ENCODE measurements around the gene NUP188. TPM values are rescaled to one million over a fixed set of nuclear protein-coding genes. Genes with fewer than 3 reads are reported as not detected.
A peak's percentile ranks its signal among the peaks of the same experiment; 100 is the strongest.

NUP188 gene
- total RNA-seq, 1 donor from 2014 or later = 103 TPM

DNA sequence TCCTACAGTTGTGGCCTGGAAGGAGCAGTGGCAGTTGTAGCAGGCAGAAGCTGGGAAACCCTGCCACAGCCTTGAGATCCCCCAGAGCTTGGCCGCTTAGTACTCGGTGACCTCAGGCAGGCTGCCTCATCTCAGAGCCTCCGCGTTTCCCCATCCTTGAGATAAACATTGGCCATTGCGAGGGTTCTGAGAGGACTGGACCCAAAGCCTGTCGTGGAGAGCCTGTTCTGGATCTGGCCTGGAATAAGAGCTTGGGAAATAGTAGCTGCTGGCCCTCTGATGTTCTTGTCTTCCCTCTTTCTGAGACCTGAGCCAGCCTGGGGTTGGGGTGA is 90.2 kb downstream of the NUP188 start:
- Mint-ChIP-seq H3K4me3 (peak overlapping the region; percentile 96), H3K27me3 (no peaks in the 10 kb centered on the region), H3K4me1 (peaks cover 29% of the 10 kb centered on the region), H3K27ac (no peak overlapping the region), H3K36me3 (ENCODE audit: low read depth) (peaks cover 23% of the 10 kb centered on the region), H3K9me3 (no peaks in the 10 kb centered on the region)
- ChIA-PET POLR2A (interaction anchor here (0.8 kb wide), 1 partner anchor 37 kb away, joined by 3 read pairs; no protein-coding TSS in a partner anchor), CTCF (interaction anchor here (1.7 kb wide), 1 partner anchor 10 kb away, joined by 4 read pairs; the partner anchor contains the start of gene SH3GLB2)
- no peak for DNase-seq
- TF ChIP-seq, protein P1, sequence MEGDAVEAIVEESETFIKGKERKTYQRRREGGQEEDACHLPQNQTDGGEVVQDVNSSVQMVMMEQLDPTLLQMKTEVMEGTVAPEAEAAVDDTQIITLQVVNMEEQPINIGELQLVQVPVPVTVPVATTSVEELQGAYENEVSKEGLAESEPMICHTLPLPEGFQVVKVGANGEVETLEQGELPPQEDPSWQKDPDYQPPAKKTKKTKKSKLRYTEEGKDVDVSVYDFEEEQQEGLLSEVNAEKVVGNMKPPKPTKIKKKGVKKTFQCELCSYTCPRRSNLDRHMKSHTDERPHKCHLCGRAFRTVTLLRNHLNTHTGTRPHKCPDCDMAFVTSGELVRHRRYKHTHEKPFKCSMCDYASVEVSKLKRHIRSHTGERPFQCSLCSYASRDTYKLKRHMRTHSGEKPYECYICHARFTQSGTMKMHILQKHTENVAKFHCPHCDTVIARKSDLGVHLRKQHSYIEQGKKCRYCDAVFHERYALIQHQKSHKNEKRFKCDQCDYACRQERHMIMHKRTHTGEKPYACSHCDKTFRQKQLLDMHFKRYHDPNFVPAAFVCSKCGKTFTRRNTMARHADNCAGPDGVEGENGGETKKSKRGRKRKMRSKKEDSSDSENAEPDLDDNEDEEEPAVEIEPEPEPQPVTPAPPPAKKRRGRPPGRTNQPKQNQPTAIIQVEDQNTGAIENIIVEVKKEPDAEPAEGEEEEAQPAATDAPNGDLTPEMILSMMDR (IDR thresholded peaks at IDR 0.05) = no peak
- ATAC-seq (ENCODE audit: low read depth) = no peak
- intact Hi-C loops (cut with micrococcal nuclease) = no loop called here

DNA sequence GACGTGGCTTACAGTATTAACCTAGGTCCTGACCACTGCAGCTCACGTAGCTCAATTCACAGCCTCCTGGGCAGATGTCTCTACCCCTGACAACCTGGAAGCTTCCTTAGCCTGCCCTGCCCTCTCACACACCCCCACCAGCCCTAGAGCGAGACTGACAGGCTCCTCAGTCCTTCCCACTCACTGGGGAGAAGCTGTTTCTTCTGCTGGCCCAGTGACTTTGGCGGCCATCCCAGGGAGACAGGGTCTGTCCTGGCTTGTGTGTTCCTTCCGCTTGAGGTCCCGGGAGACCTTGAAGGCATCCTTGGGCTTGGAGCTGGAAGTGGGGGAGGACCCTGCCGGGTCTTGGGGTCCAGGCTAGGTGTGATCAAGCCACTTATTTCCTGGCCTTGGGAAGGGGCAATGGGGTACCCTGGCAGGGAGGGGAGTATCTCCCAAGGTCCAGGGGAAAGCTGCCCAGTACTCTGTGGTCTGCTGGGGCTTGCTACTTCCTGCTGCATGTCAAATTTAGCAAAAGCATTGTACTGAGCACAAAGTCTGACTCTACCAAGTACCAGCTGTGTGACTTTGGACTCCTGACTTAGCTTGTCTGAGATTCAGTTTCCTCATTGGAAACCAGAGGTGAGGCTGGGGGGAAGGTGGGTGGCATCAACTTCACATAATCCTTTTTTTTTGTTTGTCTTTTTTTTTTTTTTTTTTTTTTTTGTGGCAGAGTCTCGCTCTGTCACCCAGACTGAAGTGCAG is 90.8 kb downstream of the NUP188 start:
- ATAC-seq (ENCODE audit: low read depth) (no peak), DNase-seq (no peak)
- H3K9me3 Mint-ChIP-seq = no peaks in the 10 kb centered on the region
- TF ChIP-seq, protein P1 (IDR thresholded peaks at IDR 0.05) = no peak
- no peaks in the 10 kb centered on the region for H3K27me3 Mint-ChIP-seq
- ChIA-PET POLR2A (interaction anchor here (0.7 kb wide), 1 partner anchor 146 kb away, joined by 8 read pairs; no protein-coding TSS in a partner anchor), CTCF (interaction anchor here (0.6 to 1.7 kb wide), 2 partner anchors 10 to 627 kb away, joined by 3 to 4 read pairs; partner anchors contain the start of gene SH3GLB2)
- H3K4me1 Mint-ChIP-seq = peaks cover 29% of the 10 kb centered on the region
- H3K27ac Mint-ChIP-seq = no peak overlapping the region
- peak overlapping the region; percentile 96 for H3K4me3 Mint-ChIP-seq
- peaks cover 29% of the 10 kb centered on the region for H3K36me3 Mint-ChIP-seq (ENCODE audit: low read depth)
- intact Hi-C loops (cut with micrococcal nuclease) = no loop called here

DNA sequence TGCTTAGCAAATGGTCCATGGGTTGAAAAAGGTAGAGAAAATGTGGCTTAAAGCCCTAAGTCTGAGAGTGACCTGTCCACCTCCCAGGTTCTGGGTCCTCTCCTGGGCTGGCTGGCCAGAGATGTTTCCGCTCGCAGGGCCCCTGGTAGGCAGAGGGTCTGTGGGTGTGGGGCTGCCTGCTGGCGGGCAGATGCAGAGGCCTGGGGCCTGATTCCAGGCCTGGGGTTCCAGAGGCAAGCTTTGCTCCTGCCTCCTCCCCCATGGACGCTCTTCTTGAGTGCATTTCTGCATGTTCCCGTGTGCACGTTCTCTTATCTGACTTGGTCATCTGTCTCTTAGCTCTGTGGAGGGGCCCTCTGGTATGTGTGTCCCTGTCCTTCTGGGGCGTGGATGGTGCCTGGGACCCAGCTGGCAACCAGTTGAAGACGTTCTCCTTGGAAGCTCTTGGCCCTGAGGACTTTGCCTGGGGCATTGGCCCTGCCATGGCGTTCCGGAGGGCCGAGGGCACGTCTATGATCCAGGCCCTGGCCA is 92.7 kb downstream of the NUP188 start:
- intact Hi-C loops (cut with micrococcal nuclease) = no loop called here
- ChIA-PET CTCF (no interaction called here), POLR2A (interaction anchor here (0.6 kb wide), 1 partner anchor 245 kb away, joined by 4 read pairs; no protein-coding TSS in a partner anchor)
- TF ChIP-seq, protein P1 (IDR thresholded peaks at IDR 0.05) = no peak
- DNase-seq = no peak
- H3K9me3 Mint-ChIP-seq = no peaks in the 10 kb centered on the region
- peaks cover 35% of the 10 kb centered on the region for H3K36me3 Mint-ChIP-seq (ENCODE audit: low read depth)
- H3K27me3 Mint-ChIP-seq = no peaks in the 10 kb centered on the region
- no peak overlapping the region for H3K4me3 Mint-ChIP-seq
- no peak for ATAC-seq (ENCODE audit: low read depth)
- H3K27ac Mint-ChIP-seq = no peak overlapping the region
- peaks cover 29% of the 10 kb centered on the region for H3K4me1 Mint-ChIP-seq

DNA sequence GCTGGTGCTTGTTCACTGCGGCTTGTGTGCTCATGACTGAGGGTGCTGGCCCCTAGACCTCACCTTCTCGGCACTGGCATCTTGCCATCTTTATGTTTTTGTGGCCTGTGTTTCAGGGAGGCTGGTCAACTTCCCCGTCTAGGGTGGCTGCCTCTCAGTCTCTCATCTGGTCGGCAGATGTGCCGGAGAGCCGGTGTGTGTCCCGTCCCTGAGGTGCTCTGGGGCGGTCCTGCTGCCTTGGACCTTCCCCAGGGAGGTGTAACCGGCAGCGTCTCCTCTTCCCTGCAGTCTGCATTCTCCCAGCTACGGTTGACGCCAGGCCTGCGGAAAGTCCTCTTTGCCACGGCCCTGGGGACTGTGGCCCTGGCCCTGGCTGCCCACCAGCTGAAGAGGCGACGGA is 94.5 kb downstream of the NUP188 start:
- CTCF ChIA-PET = no interaction called here
- ATAC-seq (ENCODE audit: low read depth) = no peak
- DNase-seq = no peak
- intact Hi-C loops (cut with micrococcal nuclease) = no loop called here
- Mint-ChIP-seq H3K36me3 (ENCODE audit: low read depth) (peaks cover 37% of the 10 kb centered on the region), H3K9me3 (no peaks in the 10 kb centered on the region), H3K4me3 (no peak overlapping the region), H3K27me3 (no peaks in the 10 kb centered on the region), H3K4me1 (peaks cover 17% of the 10 kb centered on the region), H3K27ac (no peak overlapping the region)
- POLR2A ChIA-PET = interaction anchor here (0.6 kb wide), 1 partner anchor 359 kb away, joined by 6 read pairs; no protein-coding TSS in a partner anchor
- TF ChIP-seq, protein P1 (IDR thresholded peaks at IDR 0.05) = no peak

DNA sequence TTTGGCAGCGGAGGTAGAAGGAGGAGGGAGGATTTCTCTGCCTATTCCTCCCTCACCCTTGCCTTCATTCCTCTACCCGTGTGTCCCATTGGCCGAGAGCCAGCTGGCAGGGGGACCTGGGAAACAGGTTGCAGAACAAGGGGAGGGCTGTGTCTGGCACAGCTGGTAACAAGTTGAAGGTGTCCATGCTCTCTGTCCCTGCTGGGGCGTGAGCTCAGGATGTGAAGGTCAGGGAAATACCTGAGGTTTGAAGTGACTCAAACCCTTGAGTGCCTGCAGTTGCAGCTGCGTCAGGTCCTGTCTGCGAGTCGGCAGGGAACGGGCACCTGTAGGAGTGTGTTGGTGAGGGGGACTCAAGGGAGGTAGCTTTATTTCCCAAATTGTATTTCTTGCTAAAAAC is 105.1 kb downstream of the NUP188 start:
- TF ChIP-seq, protein P1 (IDR thresholded peaks at IDR 0.05) = no peak
- no peaks in the 10 kb centered on the region for H3K9me3 Mint-ChIP-seq

More for the DNA sequence above, 105.1 kb downstream of the NUP188 start:
- no peak overlapping the region for H3K27ac Mint-ChIP-seq
- no peaks in the 10 kb centered on the region for H3K4me1 Mint-ChIP-seq
- POLR2A ChIA-PET = interaction anchor here (0.9 kb wide), 1 partner anchor 20 kb away, joined by 3 read pairs; no protein-coding TSS in a partner anchor
- ATAC-seq (ENCODE audit: low read depth) = no peak
- CTCF ChIA-PET = no interaction called here
- peaks cover 53% of the 10 kb centered on the region for H3K36me3 Mint-ChIP-seq (ENCODE audit: low read depth)
- intact Hi-C loops (cut with micrococcal nuclease) = no loop called here
- no peak overlapping the region for H3K4me3 Mint-ChIP-seq
- H3K27me3 Mint-ChIP-seq = no peaks in the 10 kb centered on the region
- no peak for DNase-seq

All from activated B cell treated with CpG ODN at 0.5 μM for 24 hours (primary cell).